HCT116 (cell line): ENCODE measurements around the gene PTGIS. TPM values are rescaled to one million over a fixed set of nuclear protein-coding genes. Genes with fewer than 3 reads are reported as not detected.

Source experiments
- ATAC-seq: fragments of 200-7000 bp; cut with Tn5 transposase; 2 replicates; pipeline ENCODE4 v1.9.1; 2020; ENCODE audit warnings: mild to moderate bottlenecking, moderate library complexity
- BruUV-seq: library from RNA; stranded (reverse); fragments of 400-500 nt; replicated peaks from 2 replicates; lab custom pipeline; 2021; lab: Mats Ljungman, UMichigan
- CTCF ChIA-PET: fragments of 300-600 bp; sonication (Branson Sonifier 250); formaldehyde crosslinking; loops from one replicate; lab custom pipeline; 2021; ENCODE audit warnings: antibody characterized with exemption; lab: Charles Lee
- POLR2A ChIA-PET: fragments of 300-600, 350-600 bp; sonication (Branson Sonifier 250); formaldehyde crosslinking; loops from one replicate; lab custom pipeline; 2021; ENCODE audit warnings: antibody characterized with exemption; lab: Charles Lee
- RAD21 ChIA-PET, 2 experiments: fragments of 300-600 bp; sonication (Branson Sonifier 250); formaldehyde crosslinking; loops; one replicate each; lab custom pipeline; 2023; ENCODE audit warnings: low total read pairs in 2 of 2; ENCODE audit not compliant: uncharacterized antibody in 2 of 2, unreplicated experiment in 2 of 2, low non-redundant PET in 1 of 2; lab: Charles Lee
- DNase-seq: peaks from one replicate; pipeline ENCODE4 v3.0.0-alpha.2; 2010; ENCODE audit warnings: low read depth, low spot score
- H2AFZ ChIP-seq: fragments of 200-600 bp; shearing (Covaris generic), sonication (generic); 2 replicates; pipeline ENCODE4 v1.6.1; 2017; ENCODE audit warnings: low read depth, mixed run types, mixed read lengths, antibody characterized with exemption, low read length; ENCODE audit not compliant: poor library complexity, severe bottlenecking
- H3K27ac ChIP-seq: 2 replicates; pipeline ENCODE4 v1.5.1; 2012; ENCODE audit warnings: low read depth, low read length
- H3K27me3 ChIP-seq: fragments of 200-600 bp; sonication (generic); 2 replicates; pipeline ENCODE4 v1.6.1; 2016; ENCODE audit warnings: mixed run types, low read length, mixed read lengths; ENCODE audit not compliant: insufficient read depth
- H3K36me3 ChIP-seq, 2 experiments: fragments of 200-500 bp in 1 of 2; fragments of 200-600 bp in 1 of 2; sonication (Bioruptor generic) in 1 of 2; sonication (generic) in 1 of 2; 2 replicates each; pipeline versions ENCODE4 v1.5.1 to v1.6.1; 2014 to 2016; ENCODE audit warnings: low read length in 2 of 2, inconsistent platforms in 1 of 2, mixed read lengths in 1 of 2, mixed run types in 1 of 2; ENCODE audit not compliant: insufficient read depth in 2 of 2, control insufficient read depth in 1 of 2
- H3K4me1 ChIP-seq, 2 experiments: fragments of 200-600 bp in 1 of 2; sonication (generic) in 1 of 2; 2 replicates each; pipeline versions ENCODE4 v1.5.1 to v1.6.1; 2012 to 2017; ENCODE audit warnings: low read length in 2 of 2, inconsistent platforms in 1 of 2, mild to moderate bottlenecking in 1 of 2, mixed read lengths in 1 of 2, mixed run types in 1 of 2, moderate library complexity in 1 of 2; ENCODE audit not compliant: insufficient read depth in 2 of 2, control insufficient read depth in 1 of 2
- H3K4me2 ChIP-seq: fragments of 200-600 bp; sonication (generic); 2 replicates; pipeline ENCODE4 v1.6.1; 2017; ENCODE audit warnings: mixed run types, low read length, mixed read lengths
- H3K4me3 ChIP-seq, 2 experiments: fragments of 200-600 bp in 1 of 2; sonication (generic) in 1 of 2; replicated peaks in 1 of 2; 2 replicates each; pipeline ENCODE4 v1.5.1; 2011 to 2016; ENCODE audit warnings: low read length in 2 of 2, control low read depth in 1 of 2, low read depth in 1 of 2, mild to moderate bottlenecking in 1 of 2, mixed read lengths in 1 of 2, mixed run types in 1 of 2
- H3K79me2 ChIP-seq: fragments of 200-600 bp; sonication (generic); 2 replicates; pipeline ENCODE4 v1.6.1; 2017; ENCODE audit warnings: mild to moderate bottlenecking, mixed run types, low read length, moderate library complexity, mixed read lengths; ENCODE audit not compliant: insufficient read depth
- H3K9ac ChIP-seq: fragments of 200-600 bp; sonication (generic); 2 replicates; pipeline ENCODE4 v1.6.1; 2016; ENCODE audit warnings: low read length, mixed read lengths
- H3K9me2 ChIP-seq: fragments of 200-600 bp; sonication (generic), shearing (Covaris generic); 2 replicates; pipeline ENCODE4 v1.6.1; 2017; ENCODE audit warnings: mixed run types, mild to moderate bottlenecking, moderate library complexity; ENCODE audit not compliant: insufficient read depth
- H3K9me3 ChIP-seq, 2 experiments: fragments of 200-500 bp in 1 of 2; fragments of 200-600 bp in 1 of 2; sonication (Bioruptor generic) in 1 of 2; sonication (generic) in 1 of 2; 2 replicates each; pipeline ENCODE4 v1.6.1; 2014 to 2017; ENCODE audit warnings: low read length in 2 of 2, mixed read lengths in 2 of 2, inconsistent platforms in 1 of 2, low read depth in 1 of 2, mild to moderate bottlenecking in 1 of 2, mixed run types in 1 of 2, moderate library complexity in 1 of 2; ENCODE audit not compliant: control insufficient read depth in 1 of 2, insufficient read depth in 1 of 2
- H4K20me1 ChIP-seq: fragments of 200-600 bp; sonication (generic), shearing (Covaris generic); 2 replicates; pipeline ENCODE4 v1.6.1; 2017; ENCODE audit warnings: mixed run types, mild to moderate bottlenecking, moderate library complexity; ENCODE audit not compliant: insufficient read depth
- EGR1 ChIP-seq: IDR thresholded peaks from 2 replicates; pipeline ENCODE4 v1.6.1; 2012; ENCODE audit warnings: low read depth
- SIN3A ChIP-seq: IDR thresholded peaks from 2 replicates; pipeline ENCODE4 v1.6.1; 2012; ENCODE audit warnings: low read depth
- SP1 ChIP-seq: IDR thresholded peaks from 2 replicates; pipeline ENCODE4 v1.6.1; 2012; ENCODE audit warnings: low read depth
- TCF7L2 ChIP-seq: IDR thresholded peaks from 2 replicates; pipeline ENCODE4 v1.7.0; 2011; ENCODE audit warnings: borderline replicate concordance, inconsistent platforms; ENCODE audit not compliant: insufficient read depth, insufficient read length; ENCODE audit errors: extremely low read depth
- ZFX ChIP-seq: fragments of 450-650 bp; IDR thresholded peaks from 2 replicates; pipeline ENCODE4 v1.6.1; 2017
- ZNF274 ChIP-seq: fragments of 200-500 bp; sonication (Bioruptor generic); IDR thresholded peaks from 2 replicates; pipeline ENCODE4 v1.6.1; 2014; ENCODE audit warnings: mild to moderate bottlenecking, low read depth, low read length, inconsistent platforms
- intact Hi-C: fragments of 100-400 bp; cut with micrococcal nuclease; formaldehyde crosslinking; loops from 2 replicates; pipeline ENCODE4 v1.10.0; 2022
- total RNA-seq: library from RNA; stranded (reverse); gene quantifications from one replicate; pipeline ENCODE4 v1.2.1, GENCODE V29; 2021; ENCODE audit not compliant: unreplicated experiment

Gene PTGIS
- total RNA-seq, 1 experiment from 2014 or later = 0.25 TPM

- Histone ChIP-seq H3K27me3 (peaks cover 19% of the 10 kb centered on the region), H3K4me3 (no peak overlapping the region), H3K9me3 (no peaks in the 10 kb centered on the region), H3K79me2 (no peaks in the 10 kb centered on the region), H3K27ac (no peak overlapping the region), H3K36me3 (no peaks in the 10 kb centered on the region), H3K4me1 (peaks cover 0 to 7% of the 10 kb centered on the region in 2 experiments; a peak in 1 of 4 replicates), H3K9ac (no peak overlapping the region), H3K4me2 (no peak overlapping the region), H4K20me1 (no peaks in the 10 kb centered on the region), H3K9me2 (no peaks in the 10 kb centered on the region), H2AFZ (no peak overlapping the region)
- intact Hi-C loops = no loop called here
- DNase-seq = no peak
- ATAC-seq = no peak
- ChIA-PET CTCF (no interaction called here), RAD21 (no interaction called here), POLR2A (no interaction called here)
- no TSS peak for BruUV-seq
- no peak for TF ChIP-seq EGR1
- TF ChIP-seq ZFX = no peak
- no peak for TF ChIP-seq TCF7L2
- no peak for TF ChIP-seq SP1
Observed at GRCh38 chr20:49471397-49471796, 96.5 kb downstream of the PTGIS start.

GRCh38 chr20:49470922-49471321 is 97.0 kb downstream of the PTGIS start:
- RAD21 ChIA-PET = no interaction called here
- no peak overlapping the region for H2AFZ ChIP-seq
- H3K27ac ChIP-seq = no peak overlapping the region
- H3K4me3 ChIP-seq = no peak overlapping the region
- H3K4me2 ChIP-seq = no peak overlapping the region
- H3K9ac ChIP-seq = no peak overlapping the region
- CTCF ChIA-PET = no interaction called here
- peaks cover 19% of the 10 kb centered on the region for H3K27me3 ChIP-seq
- DNase-seq (no peak), ATAC-seq (no peak)
- intact Hi-C loops = no loop called here
- H4K20me1 ChIP-seq = no peaks in the 10 kb centered on the region
- no TSS peak for BruUV-seq
- no peaks in the 10 kb centered on the region for H3K79me2 ChIP-seq
- no peak for TF ChIP-seq ZNF274
- no peak for TF ChIP-seq SIN3A
- TF ChIP-seq ZFX = no peak
- no peaks in the 10 kb centered on the region for H3K9me2 ChIP-seq
- no peaks in the 10 kb centered on the region for H3K36me3 ChIP-seq
- POLR2A ChIA-PET = no interaction called here
- no peaks in the 10 kb centered on the region for H3K9me3 ChIP-seq
- H3K4me1 ChIP-seq = peaks cover 0 to 2% of the 10 kb centered on the region in 2 experiments; a peak in 1 of 4 replicates
